Tibial nerve (tissue), 4 donors: Measurements from ENCODE around the gene PAPOLB.

Source experiments
- CTCF ChIP-seq, 5 experiments: fragments of 200-600 bp in 3 of 5; fragments of 450-650 bp in 2 of 5; sonication (generic) in 3 of 5; IDR thresholded peaks; one replicate each; pipeline ENCODE4 v1.5.1; 2016 to 2019; ENCODE audit warnings: antibody characterized with exemption in 5 of 5, mild to moderate bottlenecking in 3 of 5, moderate library complexity in 2 of 5
- EP300 ChIP-seq, 2 donors: sonication (generic); formaldehyde crosslinking; IDR thresholded peaks; one replicate each; pipeline ENCODE4 v1.6.1; 2017; ENCODE audit warnings: antibody characterized with exemption in 2 of 2, mild to moderate bottlenecking in 1 of 2
- POLR2A ChIP-seq, 2 donors: fragments of 450-650 bp; IDR thresholded peaks; one replicate each; pipeline ENCODE4 v1.6.1; 2017; ENCODE audit warnings: antibody characterized with exemption in 2 of 2, mild to moderate bottlenecking in 2 of 2, moderate library complexity in 2 of 2

- TF ChIP-seq CTCF (IDR thresholded peaks at IDR 0.05) (no peak), EP300 (IDR thresholded peaks at IDR 0.05) (no peak), POLR2A (IDR thresholded peaks at IDR 0.05) (no peak)
Observed at GRCh38 chr7:4886671-4887070, 24.8 kb upstream of the PAPOLB start.
